ENCODE results near the gene JADE3.

Gene JADE3

DNA sequence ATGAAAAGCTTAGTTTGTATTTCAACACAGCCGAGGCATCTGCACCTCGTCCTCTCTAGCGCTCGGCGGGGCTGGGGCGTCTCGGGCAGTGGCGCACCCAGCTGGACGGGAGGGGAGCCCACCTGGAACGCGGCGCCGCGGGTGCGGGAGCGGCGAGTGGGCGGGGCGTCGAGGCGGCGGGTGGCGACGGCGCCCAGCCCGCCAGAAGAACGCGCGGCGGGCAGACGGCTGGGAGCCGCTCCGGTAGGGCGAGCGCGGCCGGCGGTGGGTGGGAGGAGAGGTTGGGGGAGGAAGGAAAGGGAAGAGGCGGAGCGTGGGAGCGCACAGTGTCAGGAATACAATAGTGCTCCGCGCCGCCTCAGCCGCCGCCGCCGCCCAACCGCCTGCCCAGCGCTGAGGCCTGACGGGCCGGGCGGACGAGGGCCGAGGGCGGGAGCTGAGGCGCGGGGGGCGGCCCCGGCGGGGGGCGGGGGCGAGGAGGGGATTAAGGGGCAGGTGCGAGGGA lies at the start of gene JADE3:
JADE3 (plus strand) TSS at position 324 of the 505 bp plus-strand sequence. CDS start 72,474 bp downstream, outside the sequence.
- DNase-seq: peak; percentile 7

DNA sequence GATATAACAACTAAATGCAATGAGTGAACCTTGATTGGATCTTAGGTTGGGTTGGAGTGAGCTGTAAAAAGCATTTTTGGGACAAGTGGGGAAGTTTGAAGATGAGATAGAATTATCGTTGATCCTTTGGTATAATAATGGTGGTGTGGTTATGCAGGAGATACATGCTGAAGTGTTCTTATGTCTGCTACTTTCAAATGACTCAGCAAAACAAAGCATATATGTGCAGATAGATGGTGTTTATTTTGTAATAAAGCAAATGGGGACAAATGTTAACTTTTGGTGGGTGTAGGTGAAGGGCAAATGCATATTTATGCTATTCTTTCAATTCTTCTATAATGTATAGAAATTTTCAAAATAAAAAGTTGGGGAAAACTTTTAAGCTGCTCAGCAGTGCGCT lies 49.1 kb upstream of the JADE3 start:
- DNase-seq: no peak

DNA sequence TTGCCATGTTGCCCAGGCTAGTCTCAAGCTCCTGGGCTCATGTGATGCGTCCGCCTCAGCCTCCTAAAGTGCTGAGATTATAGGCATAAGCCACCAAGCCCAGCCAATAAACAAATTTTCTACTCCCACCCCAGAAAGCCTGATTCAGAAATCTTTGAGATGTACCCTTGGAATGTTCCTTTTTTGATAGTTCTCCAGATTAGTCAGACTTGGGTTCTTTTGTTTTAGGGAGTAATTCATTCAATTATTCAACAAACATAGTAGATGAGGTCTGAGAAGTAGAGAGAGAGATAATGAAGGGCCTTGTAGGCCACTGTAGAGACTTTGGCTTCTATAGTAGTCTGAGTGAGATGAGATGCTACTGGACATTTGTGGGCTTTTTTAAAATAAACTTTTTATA lies 47.6 kb upstream of the JADE3 start:
- no peak for DNase-seq

DNA sequence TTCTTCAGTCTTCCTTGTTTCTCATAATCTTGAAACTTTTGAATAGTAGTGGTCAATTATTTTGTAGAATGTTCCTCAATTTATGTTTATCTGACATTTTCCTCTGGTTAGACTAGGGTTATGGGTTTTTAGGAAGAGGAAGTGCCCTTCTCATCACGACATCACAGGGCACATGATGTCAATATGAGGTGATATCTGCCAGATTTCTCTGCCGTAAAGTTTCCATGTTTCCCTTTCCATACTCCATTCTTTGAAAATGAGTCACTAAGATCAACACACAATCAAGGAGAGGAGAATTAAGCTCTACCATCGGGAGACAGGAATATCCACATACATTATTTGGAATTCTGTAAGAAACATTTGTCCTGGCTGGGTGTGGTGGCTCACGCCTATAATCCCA lies 46.9 kb upstream of the JADE3 start:
- no peak for DNase-seq

DNA sequence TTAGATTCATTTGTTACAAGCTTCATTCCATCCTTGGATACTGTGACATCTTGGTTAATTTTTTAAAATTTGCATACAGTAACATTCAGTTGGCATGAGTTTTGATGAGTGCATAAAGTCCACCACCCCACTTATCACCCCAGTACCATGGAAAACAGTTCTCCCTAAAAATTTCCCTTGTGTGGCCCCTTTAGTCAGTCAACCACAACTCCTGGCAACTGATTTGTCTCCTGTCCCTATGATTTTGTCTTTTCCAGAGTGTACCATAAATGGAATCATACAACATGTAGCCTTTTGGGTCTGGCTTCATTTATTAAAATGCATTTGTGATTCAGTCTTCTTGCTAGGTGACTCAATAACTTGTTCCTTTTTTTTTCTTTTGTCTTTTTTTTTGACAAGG lies 45.5 kb upstream of the JADE3 start:
- DNase-seq: no peak

DNA sequence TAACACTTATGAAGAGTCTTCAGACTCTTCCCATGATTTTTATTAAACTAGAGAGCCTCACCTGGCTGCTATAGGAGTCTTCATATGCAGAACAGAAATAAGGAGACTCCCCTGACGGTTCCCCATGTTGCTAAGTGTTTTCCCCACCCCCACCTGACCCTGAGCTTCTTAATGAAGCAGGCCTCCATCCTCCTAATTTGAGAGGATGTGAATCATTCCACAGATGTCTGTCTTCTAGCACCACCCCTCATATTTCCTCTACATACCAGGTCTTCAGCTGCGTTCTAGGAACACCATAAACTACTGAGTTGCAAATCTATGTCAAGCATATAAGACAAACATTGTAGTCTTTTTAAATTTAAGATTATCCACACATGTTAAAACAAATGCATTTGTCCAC lies 38.5 kb upstream of the JADE3 start:
- DNase-seq: no peak

DNA sequence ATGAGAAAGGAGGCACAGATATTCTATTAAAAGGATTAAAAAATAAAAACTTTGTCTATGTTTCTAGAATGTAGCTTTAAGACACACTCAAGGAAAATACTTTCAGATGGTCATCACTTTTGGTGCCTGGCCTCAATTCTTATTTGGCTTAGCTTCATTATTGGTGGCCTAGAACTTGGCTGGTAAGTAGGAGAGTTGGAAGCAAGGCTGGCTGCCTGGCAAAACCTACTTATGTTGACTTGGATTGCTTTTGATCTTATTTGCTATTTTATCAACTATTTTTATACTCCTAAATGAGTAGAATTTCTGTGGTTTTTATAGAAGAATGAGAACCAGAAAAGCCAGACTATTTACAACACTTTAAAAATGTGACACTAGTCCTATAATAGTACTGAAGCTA lies 35.3 kb upstream of the JADE3 start:
- DNase-seq: no peak

DNA sequence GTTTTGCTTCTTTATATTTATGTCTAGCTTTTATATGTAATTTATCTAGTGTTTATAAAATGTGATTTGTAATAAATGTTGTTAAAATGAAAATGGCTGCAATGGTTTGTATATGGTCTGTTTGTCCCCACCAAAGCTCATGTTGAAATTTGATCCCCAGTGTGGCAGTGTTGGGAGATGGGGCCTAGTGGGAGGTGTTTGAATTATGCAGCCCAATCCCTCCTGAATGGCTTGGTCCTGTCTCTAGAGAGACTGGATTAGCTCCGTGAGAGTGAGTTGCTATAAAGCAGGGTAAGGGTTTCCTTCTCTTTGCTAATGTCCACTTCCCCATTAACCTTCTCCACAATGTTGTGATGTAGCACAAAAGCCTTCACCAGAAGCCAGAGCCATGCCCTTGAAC lies 30.0 kb upstream of the JADE3 start:
- DNase-seq: no peak

DNA sequence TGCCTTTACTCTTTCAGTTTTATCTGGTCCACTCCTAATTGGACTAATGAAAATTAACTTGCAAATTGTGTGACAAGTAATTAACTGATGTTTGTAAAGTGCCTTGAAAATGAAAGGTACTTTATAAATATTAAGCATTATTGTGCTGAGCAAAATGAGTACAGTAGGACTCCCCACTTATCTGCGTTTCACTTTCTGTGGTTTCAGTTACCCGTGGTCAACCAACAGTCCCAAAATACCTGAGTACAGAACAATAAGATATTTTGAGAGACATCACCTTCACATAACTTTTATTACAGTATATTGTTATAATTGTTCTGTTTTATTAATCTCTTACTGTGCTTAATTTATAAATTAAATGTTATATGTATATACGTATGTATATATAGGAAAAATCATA lies 27.4 kb upstream of the JADE3 start:
- no peak for DNase-seq

DNA sequence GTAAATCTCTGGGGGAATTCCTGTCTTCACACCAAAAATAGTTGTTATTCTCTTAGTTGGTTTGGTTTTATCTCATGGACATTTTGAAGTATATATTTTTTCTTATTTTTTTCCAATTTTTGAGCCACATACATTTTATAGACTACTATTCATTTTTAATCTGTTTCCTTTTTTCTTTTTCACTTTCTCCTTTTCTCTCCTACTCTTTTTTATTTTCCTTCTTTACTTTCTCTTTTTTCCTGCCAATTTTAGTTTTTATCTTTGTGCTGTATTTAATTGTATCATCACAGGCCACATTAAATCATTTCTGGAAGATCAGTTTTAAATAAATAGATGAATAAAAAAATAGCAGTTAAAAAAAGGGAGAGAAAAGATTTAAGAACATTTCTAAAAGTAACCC lies 14.0 kb upstream of the JADE3 start:
- DNase-seq: no peak

DNA sequence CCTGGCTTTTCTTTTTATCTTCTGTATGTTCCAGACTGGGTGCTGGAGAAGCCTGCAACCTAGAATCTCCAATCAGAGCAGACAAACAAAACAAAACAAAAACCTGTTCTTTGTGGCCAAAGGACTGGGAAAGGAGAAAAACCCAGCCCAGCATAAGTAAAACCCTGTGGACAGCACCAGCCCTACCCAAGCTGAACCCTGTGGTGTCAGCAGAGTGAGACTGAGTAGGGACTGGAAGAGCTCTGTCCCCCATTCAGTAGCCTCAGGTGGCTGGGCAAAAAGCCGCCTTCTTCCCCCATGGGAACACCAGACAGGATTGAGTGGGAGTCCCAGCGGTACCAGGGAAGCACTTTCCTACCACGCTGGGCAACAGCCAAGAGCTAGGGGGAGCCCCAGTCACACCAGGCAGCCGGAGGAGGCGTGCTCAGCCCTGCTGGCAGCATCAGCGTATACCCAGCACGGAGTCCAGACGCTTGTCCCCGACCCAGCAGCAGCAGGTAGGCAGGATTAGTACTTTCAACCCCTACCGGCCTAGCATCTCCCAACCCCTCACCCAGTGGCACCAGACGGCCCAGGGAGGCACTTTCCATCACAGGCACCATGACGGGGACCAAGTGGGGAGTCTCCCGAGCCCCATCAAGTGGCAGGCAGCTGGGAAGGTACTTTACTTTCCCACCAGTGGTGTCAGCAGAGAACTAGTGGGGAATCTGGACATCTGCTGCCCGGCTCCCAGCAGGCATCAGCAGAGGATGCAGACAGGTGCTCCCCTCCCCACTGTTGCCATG lies 8.6 kb upstream of the JADE3 start:
- peak; percentile 42 for DNase-seq

DNA sequence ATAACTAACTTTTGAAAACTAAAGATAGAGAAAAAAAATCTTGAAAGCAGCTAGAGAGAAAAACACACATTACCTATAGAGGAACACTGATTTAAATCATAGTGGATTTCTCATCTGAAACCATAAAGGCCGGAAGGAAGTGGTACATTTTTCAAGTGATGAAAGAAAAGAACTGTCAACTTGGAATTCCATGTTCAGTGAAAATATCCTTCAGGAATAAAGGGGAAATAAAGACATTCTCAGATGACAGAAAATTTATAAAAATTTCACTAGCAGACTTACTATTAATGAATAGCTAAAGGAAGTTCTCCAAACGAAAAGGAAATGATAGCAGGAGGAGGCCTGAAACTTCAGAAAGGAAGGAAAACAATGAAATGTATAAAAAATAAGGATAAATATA lies 7.6 kb upstream of the JADE3 start:
- no peak for DNase-seq

DNA sequence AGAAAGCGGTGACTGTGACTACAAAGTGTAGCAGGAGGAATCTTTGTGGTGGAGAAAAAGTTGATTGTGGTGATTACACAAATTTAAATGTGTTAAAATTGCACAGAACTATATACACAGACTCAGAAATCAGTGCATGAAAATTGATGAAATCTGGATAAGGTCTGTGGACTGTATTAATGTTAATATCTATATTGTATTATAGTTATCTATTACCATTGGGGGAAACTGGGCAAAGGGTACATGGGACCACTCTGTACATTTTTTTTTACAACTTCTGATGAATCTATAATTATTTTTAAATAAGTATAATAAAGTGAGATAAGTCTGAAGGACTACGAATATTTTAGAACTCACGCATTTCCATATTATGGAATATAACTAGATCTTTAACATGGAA lies 1.8 kb upstream of the JADE3 start:
- DNase-seq: no peak

DNA sequence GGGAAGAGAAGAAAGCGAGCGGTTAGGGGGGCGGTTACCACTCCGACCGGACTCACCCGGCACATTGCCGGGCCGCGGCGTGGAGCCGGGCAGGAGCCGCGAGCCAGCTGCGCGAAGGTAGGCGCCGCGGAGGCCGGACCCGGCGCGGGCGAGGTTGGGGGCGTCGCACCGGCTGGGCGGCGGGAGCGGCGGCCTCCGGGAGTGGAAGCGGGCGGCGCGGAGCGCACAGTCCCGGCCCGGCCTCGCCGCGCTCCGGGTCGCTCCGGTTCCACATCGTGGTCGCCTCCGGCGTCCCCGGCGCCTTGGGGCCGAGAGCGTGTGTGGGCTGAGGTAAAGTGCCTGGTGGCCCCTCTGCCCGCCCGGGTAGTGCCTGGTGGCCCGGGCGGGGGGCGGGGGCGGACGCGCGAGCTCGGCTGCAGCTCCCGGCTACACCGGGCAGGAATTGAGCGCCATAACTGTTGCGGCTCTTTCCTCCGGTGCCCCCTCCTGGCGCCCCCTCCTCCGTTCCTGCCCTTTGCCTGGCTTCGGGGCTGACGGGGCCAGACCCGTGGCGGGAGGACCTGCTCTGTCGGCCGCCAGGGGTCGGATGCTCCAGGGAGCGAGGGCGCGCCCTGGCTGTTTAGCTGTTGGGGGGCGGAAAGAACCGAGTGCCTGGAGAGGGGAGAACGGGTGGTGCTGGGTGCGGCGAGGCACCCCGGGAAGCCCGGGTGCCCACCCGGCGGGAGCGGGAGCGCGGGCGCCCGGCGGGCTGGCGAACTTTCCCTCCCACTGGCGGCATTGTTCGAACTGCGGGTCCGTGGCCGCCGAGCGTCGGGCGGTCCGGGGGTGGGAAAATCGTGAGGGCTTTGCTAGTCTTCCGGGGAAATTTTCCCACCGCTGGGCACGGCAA lies 626 bp downstream of the JADE3 start:
- DNase-seq: peak; percentile 7

DNA sequence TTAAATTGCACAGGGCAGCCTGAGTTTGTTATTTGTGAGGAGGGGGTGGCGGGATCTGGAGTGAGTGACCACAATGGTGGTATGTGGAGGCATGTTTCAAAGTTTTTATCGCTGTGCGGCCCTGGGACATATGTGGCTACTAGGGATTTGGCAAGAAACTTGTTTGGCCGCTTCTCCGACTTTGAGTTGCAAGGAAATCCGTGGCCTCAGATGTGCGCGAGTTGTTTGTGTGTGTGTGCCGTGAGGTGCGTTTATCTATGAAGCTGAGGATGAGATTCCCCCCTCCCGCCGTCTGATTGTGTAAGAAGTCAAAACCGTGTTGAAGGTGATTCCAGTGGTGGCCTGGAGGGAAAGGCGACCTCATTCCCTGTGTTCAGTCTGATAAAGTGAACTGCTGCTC lies 1.4 kb downstream of the JADE3 start:
- DNase-seq: no peak

DNA sequence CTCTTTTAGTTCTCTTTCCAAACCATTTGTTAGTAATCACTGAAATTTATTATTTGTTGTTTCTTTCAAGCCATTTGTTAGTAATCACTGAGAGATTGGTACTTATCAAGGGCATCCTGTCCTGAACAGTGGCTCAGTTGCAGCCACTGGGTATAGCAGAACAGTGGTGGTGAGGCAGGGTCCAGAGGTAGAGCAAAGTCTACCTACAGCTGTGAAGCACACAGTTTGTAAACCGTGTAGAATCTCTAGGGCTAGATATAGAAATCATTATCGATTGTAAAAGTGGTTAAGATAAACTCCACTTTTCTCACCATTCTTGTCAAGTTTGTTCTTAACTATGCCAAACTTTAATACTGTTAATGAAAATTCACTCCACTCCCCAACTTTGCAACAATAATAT lies 4.1 kb downstream of the JADE3 start:
- no peak for DNase-seq

DNA sequence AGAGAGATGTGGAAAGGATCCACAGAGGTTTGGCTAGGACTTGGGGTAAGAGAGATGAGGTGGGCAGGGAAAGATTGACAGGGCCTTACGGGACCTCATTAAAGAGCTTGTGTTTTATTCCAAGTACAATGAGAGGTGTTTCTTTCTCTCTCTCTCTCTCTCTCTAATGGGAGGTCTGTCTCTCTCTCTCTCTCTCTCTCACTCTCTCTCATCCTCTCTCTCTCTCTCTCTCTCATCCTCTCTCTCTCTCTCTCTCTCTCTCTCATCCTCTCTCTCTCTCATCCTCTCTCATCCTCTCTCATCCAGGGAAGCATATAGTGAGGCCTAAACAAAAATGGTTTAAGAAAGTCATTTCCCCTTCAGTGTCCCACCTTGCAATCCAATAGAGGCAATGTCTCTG lies 5.4 kb downstream of the JADE3 start:
- DNase-seq: no peak

DNA sequence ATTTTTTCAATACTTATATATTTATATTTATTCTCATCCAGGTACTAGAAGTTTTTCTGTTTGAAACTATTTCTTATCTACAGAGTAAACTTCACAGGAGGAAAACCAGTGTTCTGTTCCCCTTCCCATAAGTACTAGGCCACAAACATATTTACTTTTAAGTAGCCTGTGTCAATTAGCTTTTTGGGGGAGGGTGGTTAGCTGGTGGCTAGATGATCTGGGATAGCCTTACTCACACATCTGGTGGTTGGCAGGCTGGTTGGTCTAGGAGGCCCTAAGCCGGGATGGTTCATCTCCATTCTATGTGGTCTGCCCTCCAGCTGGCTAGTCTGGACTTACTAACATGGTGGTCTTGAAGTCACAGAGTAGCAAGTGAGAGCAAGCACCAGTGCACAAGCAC lies 6.2 kb downstream of the JADE3 start:
- DNase-seq: no peak

DNA sequence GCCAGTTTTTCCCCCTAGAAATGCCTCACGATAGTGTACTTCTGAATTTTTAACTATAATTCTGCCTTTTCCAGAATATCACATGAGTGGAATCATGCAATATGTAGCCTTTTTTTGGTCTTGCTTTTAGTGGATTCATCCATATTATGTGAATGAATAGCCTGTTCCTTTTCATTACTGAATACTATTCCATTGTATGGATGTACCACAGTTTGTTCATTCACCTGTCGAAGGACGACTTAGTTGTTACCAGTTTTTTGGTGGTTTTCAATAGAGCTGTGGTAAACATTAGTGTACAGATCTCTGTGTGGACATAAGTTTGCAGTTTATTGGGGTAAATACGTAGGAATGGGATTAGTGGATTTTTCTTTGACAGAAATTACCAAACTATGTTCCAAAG lies 8.0 kb downstream of the JADE3 start:
- no peak for DNase-seq

DNA sequence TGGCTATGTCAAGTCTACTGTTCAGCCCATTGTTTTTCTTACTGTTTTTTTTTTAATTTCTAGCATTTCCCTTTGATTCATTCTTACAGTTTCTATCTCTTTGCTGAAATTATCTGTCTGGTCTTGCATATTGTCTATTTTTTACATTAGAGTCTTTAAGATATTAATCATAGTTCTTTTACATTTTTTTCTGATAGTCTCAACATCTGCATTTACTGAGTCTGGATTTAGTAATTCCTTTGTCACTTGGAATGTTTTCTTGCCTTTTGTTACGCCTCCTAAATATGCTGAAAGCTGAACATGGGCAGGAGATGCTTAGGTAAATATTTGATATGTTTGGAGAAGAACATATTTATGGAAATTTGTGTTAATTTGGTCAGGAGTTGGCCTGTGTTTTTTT lies 10.4 kb downstream of the JADE3 start:
- no peak for DNase-seq

DNA sequence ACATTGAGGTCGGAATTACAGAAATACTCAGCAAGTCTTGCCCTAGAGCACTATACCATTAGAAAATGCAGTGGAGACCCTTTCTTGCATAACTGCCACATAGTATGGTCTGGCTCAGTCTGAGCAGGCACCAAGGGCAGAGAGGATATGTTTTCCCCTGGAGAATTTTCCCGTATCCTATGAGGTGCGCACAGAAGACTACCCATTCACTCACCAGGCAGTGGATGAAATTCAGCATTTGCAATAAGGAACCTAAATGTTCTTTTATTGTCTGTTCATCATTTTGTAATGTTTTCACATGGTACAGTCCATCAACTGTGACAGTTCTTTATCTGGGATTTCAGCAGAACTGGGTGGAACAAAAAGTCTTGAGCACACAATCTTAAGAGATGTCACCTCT lies 15.5 kb downstream of the JADE3 start:
- no peak for DNase-seq

DNA sequence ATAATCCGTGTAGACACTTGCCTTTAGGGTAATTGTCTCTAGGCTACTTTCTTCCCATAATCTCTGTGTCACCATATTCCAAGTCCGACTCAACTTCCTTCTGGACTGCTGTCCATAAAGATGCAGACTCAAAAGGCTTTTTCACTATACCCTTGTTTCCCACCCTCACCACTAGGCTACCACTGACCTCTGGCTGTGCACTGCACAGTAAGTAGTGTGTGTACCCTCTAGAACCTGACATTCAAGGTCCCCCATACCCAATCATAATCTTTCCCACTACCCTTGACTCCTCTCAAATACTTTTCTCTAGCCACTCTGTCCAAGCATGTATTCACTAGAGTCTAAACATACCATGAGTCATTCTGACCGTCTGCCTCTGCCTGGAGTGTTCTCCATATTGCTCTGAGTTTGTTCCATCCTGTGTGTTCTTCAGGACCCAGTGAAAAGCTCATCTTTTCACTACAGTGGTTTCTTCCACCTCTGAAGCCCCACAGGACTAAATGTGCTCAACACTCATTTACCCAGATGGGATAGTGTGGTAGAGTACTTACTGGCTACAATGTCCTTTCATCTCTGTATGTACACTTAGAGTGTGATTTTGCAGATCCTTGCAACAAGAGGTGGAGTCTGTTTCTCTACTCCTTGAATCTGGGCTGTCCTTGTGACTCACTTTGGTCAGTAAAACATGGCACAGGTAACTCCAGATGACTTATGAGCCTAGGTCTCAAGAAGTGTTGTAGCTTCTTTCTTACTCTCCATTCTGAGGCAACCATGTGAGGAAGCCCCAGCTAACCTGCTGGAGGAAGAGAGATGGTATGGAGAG lies 17.4 kb downstream of the JADE3 start:
- DNase-seq: no peak

DNA sequence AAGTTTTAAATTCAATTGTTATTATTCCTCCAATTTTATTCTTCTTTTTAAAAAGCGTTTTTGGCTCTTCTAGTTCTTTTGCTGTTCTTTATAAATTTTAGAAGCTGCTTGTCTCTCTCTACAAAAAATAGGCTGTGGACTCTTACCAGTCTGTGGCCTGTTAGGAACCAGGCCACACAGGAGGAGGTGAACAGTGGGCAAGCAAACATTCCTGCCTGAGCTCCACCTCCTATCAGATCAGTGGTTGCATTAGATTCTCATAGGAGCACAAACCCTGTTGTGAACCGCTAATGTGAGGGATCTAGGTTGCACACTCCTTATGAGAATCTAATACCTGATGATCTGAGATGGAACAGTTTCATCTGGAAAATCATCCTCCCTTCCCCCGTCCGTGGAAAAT lies 23.1 kb downstream of the JADE3 start:
- no peak for DNase-seq

Data from activated CD4-positive, alpha-beta T cell treated with anti-CD3 and anti-CD28 coated beads for 1 hour (primary cell).